IPS-NIHi11 (cell line): ENCODE measurements around the gene FAM163B.

Experiments used
- DNase-seq: peaks from one replicate; pipeline ENCODE4 v3.0.0; 2012; ENCODE audit warnings: mixed read lengths, low spot score

The FAM163B gene

DNA sequence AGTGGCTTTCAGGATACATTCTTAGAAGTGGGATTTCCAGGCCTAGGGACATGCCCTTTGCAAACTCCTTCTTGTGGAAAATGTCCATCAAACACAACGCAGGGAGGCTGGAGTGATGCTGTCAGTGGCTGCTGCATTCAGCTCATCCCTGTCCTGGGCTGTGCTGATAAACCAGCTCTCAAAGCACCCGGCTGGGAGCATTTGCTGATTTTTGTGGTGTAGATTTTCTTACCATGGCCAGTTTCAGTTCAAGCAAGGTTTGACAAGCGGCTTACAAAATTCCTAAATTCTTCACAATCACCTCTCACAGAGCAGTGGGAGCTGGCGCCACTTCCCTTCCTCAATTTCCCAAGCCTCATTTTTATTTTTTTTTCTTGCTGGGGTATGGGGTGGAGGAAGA is 28.2 kb downstream of the FAM163B start:
- DNase-seq, result no peak

DNA sequence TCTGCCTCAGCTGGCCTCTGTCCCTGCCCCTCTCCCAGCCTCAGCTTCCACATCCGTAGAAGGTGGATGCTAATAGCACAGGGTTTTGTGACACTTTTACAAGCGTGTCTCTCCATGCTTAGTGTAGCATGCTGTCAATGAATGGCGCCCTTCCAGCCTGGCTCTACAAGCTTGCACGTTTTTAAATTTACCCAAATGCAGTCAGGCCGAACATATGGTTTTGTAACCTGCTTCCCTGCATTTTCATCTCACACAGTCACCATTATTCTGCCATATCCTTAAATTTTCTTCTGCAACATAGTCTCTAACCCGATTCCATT is 28.8 kb downstream of the FAM163B start:
- no peak for DNase-seq

DNA sequence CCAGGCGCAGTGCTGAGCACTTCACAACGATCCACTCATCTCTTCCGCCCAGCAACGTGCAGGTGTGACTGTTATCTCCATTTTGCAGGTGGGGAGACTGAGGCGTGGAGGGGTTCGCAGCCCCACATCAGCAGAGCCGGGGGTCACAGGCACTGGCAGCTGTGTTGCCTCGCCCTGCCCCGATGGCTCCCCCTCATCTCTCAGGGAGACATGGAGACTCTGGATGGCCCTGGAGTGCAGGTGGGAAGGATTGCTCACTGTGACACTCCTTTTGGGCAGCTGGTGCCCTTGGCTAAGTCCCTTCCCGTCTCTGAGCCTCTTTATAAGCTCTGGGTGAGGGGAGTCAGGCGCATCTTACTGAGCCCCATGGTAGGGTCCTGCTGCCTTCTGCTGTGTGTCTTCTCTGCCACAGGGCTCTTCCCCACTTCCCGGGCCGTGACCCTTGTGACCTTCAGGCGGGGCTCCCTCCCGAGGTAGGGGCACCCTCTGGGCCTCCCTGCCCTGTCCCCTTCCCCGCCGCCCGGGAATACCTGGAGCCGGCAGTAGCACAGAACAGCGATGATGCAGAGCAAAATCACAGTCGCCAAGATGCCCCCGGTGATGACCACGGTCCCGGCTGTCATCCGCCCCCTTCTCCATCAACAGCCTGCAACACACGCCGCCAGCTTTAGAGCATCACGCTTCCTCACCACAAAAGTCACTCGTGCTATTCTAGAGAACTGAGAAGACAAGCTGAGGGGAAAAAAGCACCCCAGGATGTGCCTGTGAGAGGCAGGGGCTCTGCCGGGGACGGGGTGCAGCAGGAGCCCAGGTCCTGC is 29.4 kb downstream of the FAM163B start:
- no peak for DNase-seq

DNA sequence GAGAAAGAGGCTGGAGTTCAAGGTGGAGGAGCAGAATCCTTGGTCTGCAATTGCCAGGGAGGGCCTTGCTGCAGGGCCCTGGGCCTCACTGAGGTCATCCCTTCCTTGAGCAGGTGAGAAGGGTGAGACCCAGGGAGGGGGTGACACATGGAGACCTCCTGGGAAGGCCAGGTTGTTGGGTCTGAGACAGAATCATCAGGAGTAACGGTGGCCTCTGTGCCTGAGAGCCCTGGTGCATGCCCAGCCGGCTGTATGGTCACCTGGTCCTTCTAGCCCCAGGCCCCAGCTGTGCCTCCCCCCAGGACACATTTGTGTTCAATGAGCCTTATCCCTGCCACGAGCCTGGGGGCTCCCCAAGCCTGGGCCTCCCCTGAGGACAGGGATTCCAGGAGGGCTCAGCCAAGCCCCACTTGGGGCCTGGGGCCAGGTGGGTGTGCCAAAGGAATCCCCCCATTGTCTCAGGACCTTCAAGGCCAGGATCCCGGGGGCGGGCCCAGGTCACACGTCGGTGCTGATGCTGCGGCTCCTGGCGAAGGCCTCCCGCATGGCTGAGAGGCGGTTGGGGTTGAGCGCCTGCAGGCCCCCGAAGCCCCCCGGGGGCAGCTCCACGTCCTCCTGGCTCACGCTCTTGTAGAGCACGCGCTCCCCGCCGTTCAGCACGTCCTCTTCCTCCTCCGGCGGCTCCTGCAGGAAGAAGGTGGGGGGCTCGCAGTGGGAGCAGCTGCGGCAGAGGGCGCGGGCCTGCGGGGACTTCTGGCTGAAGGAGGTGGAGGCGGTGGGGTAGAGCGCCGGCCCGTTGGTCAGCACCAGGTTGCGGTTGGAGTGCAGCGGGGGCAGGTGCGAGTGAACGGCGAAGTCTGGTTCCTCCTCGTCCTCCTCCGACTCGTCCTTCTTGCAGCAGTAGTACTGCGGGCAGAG is 30.4 kb downstream of the FAM163B start:
- DNase-seq, result no peak

DNA sequence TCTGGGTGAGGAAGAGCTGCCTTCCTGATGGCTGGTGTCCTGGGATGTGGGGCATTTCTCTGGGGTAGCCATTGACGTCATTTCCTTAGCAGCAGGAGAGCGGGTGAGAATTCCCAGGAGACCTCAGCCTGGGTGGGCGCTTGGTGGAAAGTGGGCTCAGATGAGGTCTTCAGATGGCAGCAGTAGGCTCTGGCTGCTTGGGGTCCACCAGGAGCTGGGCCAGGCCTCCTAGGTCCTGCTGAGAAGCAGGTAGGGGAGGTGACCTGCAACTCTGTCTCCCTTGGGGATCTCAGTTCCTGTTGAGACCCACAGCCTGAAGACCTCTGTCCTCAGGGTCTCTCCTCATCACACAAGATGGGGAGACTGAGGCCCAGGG is 31.5 kb downstream of the FAM163B start:
- DNase-seq, result no peak

DNA sequence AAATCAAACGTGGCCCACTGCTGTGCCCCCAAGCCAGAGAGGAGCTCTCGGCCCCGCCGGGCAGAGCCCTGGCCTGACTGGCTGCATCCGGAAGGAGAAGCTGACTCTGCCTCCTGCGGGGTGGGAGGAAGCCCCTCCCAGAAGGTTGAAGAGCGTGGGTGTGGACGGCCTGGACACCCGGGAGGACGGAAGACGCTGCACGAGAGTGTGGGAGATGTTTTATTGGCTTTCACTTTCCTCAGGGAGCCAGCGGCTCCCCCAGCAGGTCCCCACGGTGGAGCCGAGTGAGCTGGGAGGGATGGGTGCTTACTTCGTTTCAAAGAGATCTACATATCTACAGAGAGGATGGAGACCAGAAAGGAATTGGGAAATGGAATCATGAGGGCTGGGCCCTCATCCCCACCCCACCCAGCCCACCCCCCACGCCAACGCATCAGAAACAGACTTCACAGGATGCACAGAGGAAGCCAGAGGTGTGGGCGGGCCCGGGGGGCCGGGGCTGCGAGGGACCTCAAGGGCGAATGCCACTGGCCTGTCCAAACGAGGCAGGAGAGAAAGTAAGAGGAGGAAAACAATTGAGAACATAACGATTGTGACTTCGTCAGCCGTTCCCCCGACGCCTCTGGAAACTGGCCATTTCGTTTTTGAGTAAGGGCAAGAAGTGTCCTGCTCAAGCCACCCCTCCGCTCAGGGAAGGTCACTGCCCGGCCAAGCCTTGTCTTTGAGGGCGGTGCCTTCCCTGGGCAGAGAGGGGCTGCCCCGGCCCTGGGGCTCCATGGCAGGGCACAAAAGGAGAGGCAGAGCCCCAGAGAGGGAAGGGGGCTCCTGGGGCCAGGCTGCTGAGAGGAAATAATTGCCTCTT is 32.1 kb downstream of the FAM163B start:
- no peak for DNase-seq

DNA sequence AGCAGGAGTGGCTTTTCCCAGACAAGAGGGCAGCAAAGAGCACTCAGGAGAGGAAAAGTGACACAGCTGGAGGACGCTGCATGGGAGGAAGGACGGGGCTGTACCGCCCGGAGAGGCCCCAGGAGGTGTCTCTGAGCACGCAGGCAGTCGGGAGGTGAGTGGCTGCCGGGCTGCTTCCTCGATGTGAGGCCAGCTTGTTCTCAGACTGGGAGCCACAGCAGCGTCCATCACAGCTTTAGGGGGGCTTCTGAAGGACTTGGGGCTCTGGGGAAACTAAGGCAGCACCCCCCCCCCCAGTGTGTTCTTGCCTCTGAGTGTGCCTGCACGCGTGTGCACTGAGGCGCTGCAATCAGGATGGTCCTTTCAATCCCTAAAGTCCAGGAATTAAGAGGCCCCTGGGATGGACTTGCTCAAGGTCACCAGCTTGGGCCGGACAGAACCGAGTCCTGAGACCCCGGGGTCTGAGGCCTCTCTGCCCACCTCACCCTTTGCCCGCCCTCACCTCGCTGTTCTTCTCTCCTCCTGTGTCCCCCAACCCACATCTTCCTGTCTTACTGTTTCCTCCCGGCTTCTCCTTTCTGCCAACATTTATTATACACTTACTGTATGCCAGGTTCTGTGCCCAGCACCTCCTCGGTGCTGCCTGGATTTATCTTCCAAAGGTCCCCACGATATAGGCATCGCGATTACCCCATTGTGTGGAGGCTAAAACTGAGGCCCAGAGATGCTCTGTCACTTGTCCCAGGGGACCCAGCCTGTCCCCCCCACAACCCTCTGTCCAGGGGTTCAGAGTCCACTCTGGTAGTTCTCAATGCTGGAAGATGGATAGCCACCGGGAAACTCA is 32.9 kb downstream of the FAM163B start:
- no peak for DNase-seq

DNA sequence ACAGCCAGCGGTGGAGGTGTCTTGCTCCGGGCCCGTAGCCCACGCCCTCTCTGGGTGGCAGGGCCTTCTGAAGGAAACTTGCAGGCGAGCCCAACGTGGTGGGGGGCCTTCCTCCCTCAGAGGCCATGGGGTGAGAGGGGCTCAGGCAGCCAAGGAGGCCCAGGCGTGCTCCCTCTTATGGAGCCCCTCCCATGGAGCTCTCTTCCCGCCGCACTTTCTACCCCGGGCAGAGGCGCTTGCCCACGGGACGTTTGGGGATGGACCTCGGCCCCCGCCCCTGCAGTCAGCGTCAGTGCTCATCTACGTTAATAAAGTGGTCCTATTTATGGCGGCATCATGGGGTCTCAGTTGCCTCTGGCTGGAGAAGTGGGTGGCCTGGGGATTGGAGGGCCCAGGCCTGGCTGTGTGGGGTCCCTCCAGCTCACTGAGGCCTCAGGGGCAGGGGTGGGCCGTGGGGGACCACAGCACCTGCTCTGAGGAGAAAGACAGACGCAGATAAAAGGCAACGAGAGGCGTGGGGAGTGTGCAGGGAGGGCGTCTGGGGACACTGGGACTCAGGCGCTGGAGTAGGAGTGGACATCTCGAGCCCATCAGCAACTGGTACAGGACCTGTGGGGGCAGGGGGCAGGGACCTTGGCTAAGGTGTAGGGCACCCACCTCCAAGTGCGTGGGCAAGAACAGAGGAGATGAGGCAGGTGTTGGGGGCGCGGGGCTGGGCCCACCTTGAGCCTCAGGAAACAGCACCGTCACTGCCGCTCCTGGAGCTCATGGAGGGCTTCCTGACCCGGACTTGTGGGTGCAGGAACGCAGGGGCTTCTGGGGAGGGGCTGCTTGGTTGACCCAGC is 33.8 kb downstream of the FAM163B start:
- DNase-seq, result no peak

DNA sequence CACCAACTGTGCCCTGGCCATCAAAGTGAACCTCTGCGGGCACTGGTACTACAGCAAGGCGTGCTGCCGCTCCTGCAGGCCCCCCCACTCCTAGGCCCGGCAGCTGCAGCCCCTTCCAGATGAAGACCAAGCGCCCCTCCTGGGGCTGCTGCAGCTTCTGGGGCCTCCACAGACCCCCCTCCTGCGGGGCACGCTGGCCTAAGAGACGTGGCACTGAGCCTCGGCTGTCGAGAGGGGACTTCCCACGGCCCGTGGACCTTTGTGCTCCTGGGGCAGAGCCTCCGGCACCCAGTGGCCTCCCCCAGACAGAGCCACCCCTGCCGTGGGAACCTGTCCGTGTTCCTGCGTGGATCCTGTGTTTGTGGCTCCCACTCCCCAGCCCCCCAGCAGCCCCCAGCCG is 34.4 kb downstream of the FAM163B start:
- no peak for DNase-seq

DNA sequence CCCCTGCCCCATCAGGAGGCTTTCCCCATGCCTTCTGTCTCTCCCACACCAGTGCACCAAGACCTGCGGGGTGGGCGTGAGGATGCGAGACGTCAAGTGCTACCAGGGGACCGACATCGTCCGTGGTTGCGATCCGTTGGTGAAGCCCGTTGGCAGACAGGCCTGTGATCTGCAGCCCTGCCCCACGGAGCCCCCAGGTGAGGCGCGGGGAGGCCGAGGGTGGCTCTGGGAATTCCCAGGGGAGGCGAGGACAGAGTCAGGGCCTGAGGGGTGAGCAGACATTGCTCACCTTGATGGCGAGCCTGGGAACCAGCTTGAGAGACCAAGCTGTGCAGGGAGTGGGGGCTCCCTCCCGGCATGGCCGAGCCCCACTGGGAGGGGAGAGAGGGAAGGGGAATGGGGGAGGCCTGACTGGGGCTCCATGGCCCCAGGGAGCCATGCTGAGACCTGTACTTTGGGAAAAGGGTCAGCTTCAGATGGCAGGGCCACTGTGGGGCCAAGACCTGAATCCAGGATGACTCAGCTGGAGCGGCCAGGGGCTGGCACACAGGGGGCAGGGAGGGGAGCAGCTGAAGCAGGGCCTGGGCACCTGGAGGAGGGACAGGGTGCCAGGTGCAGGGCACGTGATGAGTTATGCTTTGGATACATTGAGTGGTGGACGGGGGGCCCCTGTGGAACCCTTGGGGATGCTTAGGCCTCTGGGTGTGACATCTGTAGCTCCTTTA is 35.2 kb downstream of the FAM163B start:
- no peak for DNase-seq

DNA sequence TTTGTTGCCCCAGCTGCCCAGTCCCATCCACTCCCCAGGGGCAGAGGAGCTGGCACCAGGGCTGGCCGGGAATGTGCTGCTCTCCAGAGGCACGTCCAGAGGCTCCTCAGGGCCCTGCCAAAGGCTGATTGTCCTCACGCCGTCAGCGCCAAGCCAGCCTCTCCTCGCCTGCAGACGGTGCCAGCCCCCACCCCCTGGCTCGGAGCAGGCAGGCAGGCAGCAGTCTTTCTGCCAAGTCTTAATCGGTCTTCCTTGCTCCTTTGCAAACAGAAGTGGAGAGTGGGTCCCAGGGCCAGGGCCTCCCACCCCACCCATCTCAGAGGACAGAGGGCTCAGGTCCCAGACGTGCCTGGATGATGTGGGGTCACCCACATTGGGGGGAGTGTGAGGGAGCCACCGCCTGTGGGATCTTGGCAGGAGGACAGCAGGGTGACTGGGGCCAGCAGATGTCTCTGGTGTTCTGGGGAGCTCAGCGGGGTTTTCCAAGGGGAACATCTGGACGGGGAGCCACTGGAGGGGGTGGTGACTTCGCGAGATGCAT is 36.3 kb downstream of the FAM163B start:
- no peak for DNase-seq

DNA sequence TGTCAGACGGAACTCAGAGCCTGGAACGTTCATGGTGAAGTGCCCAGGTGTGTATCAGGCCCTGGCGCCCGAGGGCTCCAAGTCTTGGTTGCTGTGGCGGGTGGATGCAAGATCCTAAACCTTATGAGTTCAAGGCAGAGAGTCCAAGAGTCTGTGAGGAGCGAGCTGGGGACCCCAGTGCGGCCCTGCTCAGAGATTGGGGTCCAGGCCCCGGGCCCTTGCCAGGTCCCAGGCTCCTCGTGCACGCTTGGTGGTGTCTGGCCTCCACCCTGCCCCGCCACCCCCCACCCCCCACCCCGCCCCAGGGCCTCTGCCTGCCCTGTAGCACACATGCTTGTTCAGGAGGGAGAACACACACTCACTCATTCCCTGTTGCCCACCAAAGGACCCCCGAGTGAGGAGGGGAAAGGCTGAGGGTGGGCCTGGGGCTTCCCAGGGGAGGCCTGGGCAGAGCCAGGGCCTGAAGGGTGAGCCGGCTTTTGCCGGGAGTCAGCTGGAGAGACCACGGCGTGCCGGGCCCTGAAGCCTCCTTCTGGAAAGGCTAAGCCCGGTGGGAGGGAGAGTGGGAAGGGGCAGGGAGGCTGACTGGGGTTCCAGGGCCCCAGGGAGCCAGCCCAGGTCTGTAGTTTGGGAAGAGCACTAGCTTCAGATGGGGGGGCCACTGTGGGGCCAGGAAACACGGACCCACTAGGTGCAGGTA is 37.1 kb downstream of the FAM163B start:
- DNase-seq, result no peak

DNA sequence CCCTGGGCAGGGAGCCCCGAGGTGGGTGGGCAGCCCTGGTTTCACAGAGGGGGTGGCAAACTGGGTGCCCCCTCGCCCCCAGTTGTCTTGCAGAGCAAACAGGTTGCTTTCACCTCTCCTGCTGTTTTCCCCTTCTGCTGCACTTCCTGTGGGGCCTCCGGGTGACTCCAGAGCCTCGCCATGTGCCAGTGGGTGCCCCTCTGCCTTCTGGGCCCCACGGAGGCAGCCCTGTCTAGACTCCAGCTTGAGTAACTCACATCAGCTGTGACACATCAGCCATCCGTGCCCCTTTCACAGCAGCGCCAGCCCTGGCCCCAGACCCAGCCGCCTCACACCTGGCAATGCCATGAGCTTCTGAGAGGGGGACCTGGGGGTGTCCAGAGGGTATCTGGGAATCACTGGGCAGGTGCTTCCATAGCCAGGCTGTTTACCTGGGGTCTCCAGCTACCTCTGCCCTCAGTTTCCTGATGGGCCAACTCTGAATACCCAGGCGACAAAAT is 37.7 kb downstream of the FAM163B start:
- DNase-seq, result no peak

DNA sequence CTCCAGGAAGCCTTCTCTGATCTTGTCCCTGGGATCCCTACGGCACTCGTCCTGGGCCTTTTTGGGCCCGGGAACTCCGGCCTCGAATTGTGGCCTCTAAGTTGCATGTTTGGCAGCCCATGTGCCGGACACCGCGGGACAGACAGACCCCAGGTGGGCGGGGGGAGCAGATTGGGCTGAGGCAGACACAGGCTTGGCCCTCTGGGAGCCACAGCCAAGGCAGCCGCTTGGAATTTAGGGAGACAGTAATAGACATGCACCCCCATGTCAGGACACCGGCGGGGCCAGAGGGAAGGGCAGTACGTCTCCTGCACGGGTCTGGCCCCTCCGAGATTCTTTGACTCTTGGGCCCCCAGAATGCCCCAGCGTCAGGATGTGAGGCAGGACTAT is 38.5 kb downstream of the FAM163B start:
- no peak for DNase-seq

DNA sequence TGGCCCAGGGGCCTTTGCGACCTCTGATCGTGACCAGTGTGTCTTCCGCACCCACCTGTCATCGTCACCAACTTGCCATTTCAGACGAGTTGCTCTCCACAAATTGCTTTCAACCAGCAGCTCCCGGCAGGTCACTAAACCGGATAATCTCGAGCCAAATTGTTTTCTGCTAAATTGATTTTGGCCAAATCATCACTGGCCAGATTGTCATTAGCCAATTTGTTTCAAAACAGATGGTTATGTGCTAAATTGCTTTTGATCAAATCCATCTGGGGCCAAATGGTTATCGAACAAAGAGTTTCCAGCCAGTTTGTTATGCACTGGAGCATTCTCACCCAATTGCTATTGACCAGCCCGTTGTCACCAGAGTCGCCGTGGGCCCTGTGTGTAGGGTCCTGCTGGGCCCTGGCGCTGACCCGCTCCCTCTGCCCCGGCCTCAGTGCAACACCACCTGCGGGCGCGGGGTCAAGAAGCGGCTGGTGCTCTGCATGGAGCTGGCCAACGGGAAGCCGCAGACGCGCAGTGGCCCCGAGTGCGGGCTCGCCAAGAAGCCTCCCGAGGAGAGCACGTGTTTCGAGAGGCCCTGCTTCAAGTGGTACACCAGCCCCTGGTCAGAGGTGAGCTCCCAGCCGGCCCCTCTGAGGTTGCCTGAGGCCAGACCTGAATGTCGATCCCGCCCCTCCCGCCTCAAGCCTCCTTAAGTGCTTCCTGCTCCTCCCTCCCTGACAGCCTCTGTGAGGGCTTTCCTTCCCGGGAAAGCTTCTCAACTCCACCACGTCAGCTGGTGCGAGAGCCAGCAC is 39.1 kb downstream of the FAM163B start:
- no peak for DNase-seq

DNA sequence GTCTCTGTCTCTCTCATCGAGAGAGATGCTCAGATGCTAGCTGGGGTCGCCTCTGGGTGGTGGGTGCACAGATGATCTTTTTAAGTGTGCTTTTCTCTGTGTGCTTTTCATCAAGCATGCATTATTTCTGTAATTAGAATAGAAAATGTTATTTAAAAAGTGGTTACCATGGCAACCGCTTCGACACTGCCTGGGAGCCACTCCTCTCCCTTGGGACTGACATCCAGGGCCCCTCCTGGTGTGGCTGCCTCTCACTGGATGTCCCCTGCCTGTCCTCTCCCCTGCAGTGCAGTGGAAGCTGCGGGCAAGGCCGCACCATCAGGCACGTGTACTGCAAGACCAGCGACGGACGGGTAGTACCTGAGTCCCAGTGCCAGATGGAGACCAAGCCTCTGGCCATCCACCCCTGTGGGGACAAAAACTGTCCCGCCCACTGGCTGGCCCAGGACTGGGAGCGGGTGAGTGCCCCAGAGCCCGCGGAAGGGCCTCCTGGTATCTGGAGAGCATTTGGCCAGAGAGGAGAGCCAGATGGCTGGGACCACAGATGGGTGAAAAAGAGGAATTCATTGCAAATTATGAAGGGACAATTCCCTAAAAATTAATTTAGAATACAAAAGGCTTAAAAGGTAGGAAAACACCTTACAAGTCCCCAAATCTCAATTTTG is 39.9 kb downstream of the FAM163B start:
- no peak for DNase-seq

DNA sequence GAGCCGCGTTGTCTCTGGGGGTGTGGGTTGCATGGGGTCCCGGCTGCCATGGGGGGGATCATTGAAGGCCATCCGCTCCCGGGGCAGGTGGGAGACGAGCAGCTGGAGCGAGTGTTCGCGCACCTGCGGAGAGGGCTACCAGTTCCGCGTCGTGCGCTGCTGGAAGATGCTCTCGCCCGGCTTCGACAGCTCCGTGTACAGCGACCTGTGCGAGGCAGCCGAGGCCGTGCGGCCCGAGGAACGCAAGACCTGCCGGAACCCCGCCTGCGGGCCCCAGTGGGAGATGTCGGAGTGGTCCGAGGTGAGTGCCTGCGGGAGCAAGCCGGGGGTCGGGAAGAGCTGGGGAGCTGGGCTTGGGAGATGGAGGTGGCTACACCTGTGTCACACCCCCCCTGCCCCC is 41.0 kb downstream of the FAM163B start:
- no peak for DNase-seq
